Type B pancreatic cell (in vitro differentiated cells): ENCODE results near the gene SH2D4B. TPM values are rescaled to one million over a fixed set of nuclear protein-coding genes. Genes with fewer than 3 reads are reported as not detected.
A peak's percentile ranks its signal among the peaks of the same experiment; 100 is the strongest.

ENCODE experiments used
- DNase-seq: peaks from one replicate; pipeline ENCODE4 v3.0.0; 2021; ENCODE audit warnings: mixed read lengths; ENCODE audit not compliant: unreplicated experiment; ENCODE audit errors: extremely low spot score
- H3K27ac Mint-ChIP-seq: 2 replicates; pipeline ENCODE4 v1.8.0; 2021; ENCODE audit warnings: mild to moderate bottlenecking, mixed read lengths
- H3K27me3 Mint-ChIP-seq: 2 replicates; pipeline ENCODE4 v1.8.0; 2021; ENCODE audit warnings: mixed read lengths
- H3K36me3 Mint-ChIP-seq: 2 replicates; pipeline ENCODE4 v1.8.0; 2021; ENCODE audit warnings: mixed read lengths
- H3K4me1 Mint-ChIP-seq: one replicate; pipeline ENCODE4 v1.8.0; 2021; ENCODE audit warnings: mixed read lengths; ENCODE audit not compliant: unreplicated experiment
- H3K4me3 Mint-ChIP-seq: 2 replicates; pipeline ENCODE4 v1.8.0; 2021; ENCODE audit warnings: mild to moderate bottlenecking, mixed read lengths
- H3K9me3 Mint-ChIP-seq: 2 replicates; pipeline ENCODE4 v1.8.0; 2021; ENCODE audit warnings: mixed read lengths
- CTCF ChIP-seq: fragments of 200-600 bp; sonication (generic); conservative IDR thresholded peaks from 2 replicates; pipeline ENCODE4 v1.5.0; 2021; ENCODE audit warnings: antibody characterized with exemption, mild to moderate bottlenecking
- total RNA-seq: library from RNA; stranded (reverse); gene quantifications from 2 replicates; pipeline ENCODE4 v1.2.1, GENCODE V29; 2021; ENCODE audit warnings: low replicate concordance

Gene SH2D4B
- total RNA-seq, 1 donor from 2014 or later = 0.10 TPM

- peaks cover 60% of the 10 kb centered on the region for H3K36me3 Mint-ChIP-seq
Observed at GRCh38 chr10:80493522-80494051, 44.1 kb upstream of the SH2D4B start.

GRCh38 chr10:80496555-80497172 lies 41.0 kb upstream of the SH2D4B start:
- no peak for TF ChIP-seq CTCF
- H3K27me3 Mint-ChIP-seq = no peaks in the 10 kb centered on the region
- H3K36me3 Mint-ChIP-seq = peaks cover 38% of the 10 kb centered on the region
- no peak for DNase-seq
- peak overlapping the region; percentile 2 for H3K27ac Mint-ChIP-seq
- H3K4me1 Mint-ChIP-seq = peaks cover 45% of the 10 kb centered on the region
- no peak overlapping the region for H3K4me3 Mint-ChIP-seq
- no peaks in the 10 kb centered on the region for H3K9me3 Mint-ChIP-seq

More at GRCh38 chr10:80493522-80494051, 44.1 kb upstream of the SH2D4B start:
- Mint-ChIP-seq H3K4me1 (peaks cover 34% of the 10 kb centered on the region), H3K27me3 (no peaks in the 10 kb centered on the region), H3K27ac (peak overlapping the region; percentile 43), H3K4me3 (no peak overlapping the region), H3K9me3 (no peaks in the 10 kb centered on the region)
- no peak for TF ChIP-seq CTCF
- no peak for DNase-seq

DNA sequence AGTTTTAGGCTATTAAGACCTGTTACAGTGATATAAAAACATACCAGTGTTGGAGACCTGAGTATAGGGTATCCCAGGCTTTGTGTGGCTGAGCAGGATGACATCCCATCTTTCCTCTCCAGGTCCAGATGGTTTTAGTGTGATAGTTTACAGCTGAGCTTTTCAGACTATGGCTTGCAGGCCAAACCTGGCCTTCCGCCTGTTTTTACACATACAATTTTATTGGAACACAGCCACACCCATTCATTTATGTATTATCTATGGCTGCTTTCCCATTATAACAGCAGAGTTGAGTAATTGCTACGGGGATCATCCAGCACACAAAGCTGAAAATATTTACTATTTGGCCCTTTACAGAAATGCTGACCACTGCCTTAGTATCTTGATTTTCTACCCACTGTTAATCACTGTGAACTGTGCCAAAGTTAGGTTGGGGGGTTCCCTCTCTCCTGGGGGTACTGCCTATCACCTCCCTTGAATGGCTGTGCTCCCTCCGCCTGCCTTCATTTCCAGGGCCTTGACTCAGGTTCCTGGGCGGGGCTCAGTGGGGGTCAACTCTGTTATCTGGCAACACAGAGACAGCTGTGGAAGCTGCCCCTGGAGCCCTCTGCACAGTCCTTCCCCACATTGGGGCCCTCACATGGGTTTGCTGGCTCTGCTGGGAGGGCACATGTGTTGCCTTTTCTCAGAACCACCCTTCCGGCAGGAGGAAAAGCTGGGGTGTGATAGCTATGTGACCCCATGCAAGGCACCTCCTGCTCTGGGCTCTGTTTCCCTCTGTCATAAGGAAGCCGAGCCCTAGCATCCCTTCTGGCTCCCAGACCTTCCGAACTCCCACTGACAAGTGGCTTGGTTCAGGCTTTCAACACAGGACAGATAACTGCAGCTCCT lies 40.3 kb upstream of the SH2D4B start:
- Mint-ChIP-seq H3K4me3 (no peak overlapping the region), H3K27ac (peak overlapping the region; percentile 90), H3K36me3 (peaks cover 38% of the 10 kb centered on the region), H3K9me3 (no peaks in the 10 kb centered on the region), H3K4me1 (peaks cover 52% of the 10 kb centered on the region), H3K27me3 (no peaks in the 10 kb centered on the region)
- no peak for DNase-seq
- no peak for TF ChIP-seq CTCF

DNA sequence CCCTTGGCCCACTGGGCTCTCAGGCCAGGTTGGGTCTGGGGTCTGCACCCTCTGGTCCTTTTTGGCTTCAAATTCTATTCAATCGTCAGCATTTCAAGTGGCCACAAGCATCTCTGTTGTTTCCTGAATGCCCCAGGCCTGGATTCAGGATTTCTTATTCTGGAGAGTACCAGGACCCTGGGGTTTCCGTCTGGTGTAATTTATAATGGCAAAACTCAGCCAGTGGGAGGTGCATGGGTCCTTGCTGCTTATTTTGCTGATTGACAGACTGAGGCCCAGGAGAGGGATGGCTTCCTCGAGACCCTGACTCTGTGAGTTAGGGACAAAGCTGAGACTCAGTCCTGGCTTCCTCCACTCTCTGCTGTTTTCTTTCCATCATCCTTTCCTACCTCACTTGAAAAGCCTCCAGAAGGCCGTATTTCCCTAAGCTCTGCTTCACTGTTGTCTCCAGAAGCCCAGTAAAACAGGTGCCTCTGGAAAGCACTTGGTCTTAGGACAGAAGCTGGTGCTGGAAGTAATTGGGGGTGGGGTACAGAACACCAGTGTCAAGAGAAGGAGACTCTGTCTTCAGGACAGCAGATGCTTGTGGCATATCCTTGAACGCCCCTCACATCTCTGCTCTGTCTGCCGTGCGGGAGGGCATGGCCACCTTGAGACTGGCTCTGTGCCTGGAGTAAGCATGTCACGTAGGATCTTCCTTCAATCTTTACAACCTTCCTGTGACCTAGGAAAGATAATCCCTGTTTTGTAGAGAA lies 39.4 kb upstream of the SH2D4B start:
- DNase-seq = no peak
- Mint-ChIP-seq H3K9me3 (no peaks in the 10 kb centered on the region), H3K27me3 (no peaks in the 10 kb centered on the region), H3K4me1 (peaks cover 60% of the 10 kb centered on the region), H3K27ac (peak overlapping the region; percentile 90), H3K36me3 (peaks cover 38% of the 10 kb centered on the region), H3K4me3 (peak overlapping the region; percentile 16)
- TF ChIP-seq CTCF = no peak

DNA sequence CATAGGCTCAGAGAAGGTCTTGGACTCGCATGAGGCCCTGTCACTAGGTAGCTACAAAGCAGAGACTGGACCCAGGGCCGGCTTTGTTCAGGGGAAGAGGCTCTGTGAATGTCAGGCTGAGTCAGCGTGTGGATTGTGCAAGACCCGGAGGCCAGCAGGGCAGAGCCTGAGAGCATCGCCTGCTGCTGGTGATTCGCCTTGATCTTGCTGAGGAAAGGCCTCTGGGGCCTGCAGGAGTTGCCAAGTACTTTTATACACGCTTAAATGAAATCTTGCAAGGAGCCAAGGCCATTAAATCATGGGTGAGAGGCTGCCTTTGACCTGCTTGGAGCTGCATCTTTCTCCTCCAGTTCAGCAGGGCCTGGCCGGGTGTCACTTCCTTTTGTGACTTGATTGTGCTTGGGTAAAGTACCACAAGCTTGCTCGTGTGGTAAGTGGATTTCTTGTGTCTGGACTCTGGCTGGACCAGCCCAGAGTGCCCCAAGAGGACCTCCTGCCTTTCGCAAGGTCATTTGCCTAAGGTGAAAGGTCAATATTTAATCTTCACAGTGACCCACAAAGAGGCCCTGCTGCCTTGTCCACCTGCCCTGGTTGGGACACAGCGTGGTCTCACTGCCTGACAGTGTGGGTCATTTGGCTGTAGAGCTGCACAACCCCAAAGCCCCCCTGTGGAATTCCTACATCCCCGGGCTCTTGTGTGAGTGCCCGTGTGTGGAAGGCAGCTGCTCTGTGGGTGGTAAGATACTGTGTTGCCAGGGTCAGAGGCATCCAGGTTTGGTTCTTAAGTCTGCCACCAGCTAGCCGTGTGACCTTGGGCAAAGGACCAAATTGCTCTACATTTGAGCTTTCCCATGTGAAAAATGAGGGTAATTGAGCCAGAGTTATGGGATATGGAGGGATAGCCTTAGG lies 38.6 kb upstream of the SH2D4B start:
- TF ChIP-seq CTCF = no peak
- Mint-ChIP-seq H3K36me3 (peaks cover 33% of the 10 kb centered on the region), H3K27ac (peak overlapping the region; percentile 90), H3K4me1 (peaks cover 63% of the 10 kb centered on the region), H3K9me3 (no peaks in the 10 kb centered on the region), H3K4me3 (peak overlapping the region; percentile 22), H3K27me3 (no peaks in the 10 kb centered on the region)
- DNase-seq = no peak
